SK-N-MC (cell line): Measurements from ENCODE around the gene GRPR.

Experiments used
- EZH2 ChIP-seq: fragments of 200-600 bp; sonication (generic); IDR thresholded peaks from one replicate; pipeline ENCODE4 v1.6.1; 2017; ENCODE audit warnings: antibody characterized with exemption
- POLR2AphosphoS5 ChIP-seq: IDR thresholded peaks from 2 replicates; pipeline ENCODE4 v1.6.1; 2012; ENCODE audit warnings: mild to moderate bottlenecking, low read depth, low read length, borderline replicate concordance

- TF ChIP-seq POLR2AphosphoS5: no peak
- TF ChIP-seq EZH2: no peak
These were observed 20.6 kb downstream of the GRPR start for GRCh38 chrX:16143968-16144367.
